Central memory CD8-positive, alpha-beta T cell (primary cell): ENCODE measurements around the gene INO80E.
A peak's percentile ranks its signal among the peaks of the same experiment; 100 is the strongest.

Experiments used
- ATAC-seq: fragments of 150-1000 bp; cut with Tn5 transposase; replicated peaks from 2 replicates; pipeline ENCODE4 v1.10.0; 2022; ENCODE audit warnings: mild to moderate bottlenecking, moderate FRiP score, moderate number of reproducible peaks; ENCODE audit not compliant: poor library complexity, severe bottlenecking; ENCODE audit errors: extremely low read depth
- DNase-seq, 2 donors: peaks; one replicate each; pipeline ENCODE4 v3.0.0; 2021; ENCODE audit warnings: low spot score in 2 of 2
- H3K27ac Mint-ChIP-seq: one replicate; pipeline ENCODE4 v1.8.0; 2022; ENCODE audit warnings: low read depth, mild to moderate bottlenecking, moderate library complexity, mixed read lengths
- H3K27me3 Mint-ChIP-seq: one replicate; pipeline ENCODE4 v1.8.0; 2022; ENCODE audit warnings: mixed read lengths
- H3K36me3 Mint-ChIP-seq: one replicate; pipeline ENCODE4 v1.8.0; 2022; ENCODE audit warnings: mild to moderate bottlenecking, moderate library complexity, mixed read lengths; ENCODE audit not compliant: insufficient read depth
- H3K4me1 Mint-ChIP-seq: one replicate; pipeline ENCODE4 v1.8.0; 2022; ENCODE audit warnings: mixed read lengths
- H3K4me3 Mint-ChIP-seq: one replicate; pipeline ENCODE4 v1.8.0; 2022; ENCODE audit warnings: mild to moderate bottlenecking, moderate library complexity, mixed read lengths
- H3K9me3 Mint-ChIP-seq: one replicate; pipeline ENCODE4 v1.8.0; 2022; ENCODE audit warnings: mixed read lengths

Gene INO80E

GRCh38 chr16:29968205-29968604, 27.8 kb upstream of the INO80E start:
- DNase-seq: no peak
- Mint-ChIP-seq H3K4me1 (peaks cover 6% of the 10 kb centered on the region), H3K27ac (no peak overlapping the region), H3K27me3 (no peaks in the 10 kb centered on the region), H3K36me3 (peaks cover 11% of the 10 kb centered on the region), H3K9me3 (no peaks in the 10 kb centered on the region), H3K4me3 (no peak overlapping the region)
- ATAC-seq: no peak

GRCh38 chr16:29971304-29971703, 24.7 kb upstream of the INO80E start:
- DNase-seq: no peak
- Mint-ChIP-seq H3K27ac (peak overlapping the region; percentile 36), H3K9me3 (no peaks in the 10 kb centered on the region), H3K4me1 (peaks cover 31% of the 10 kb centered on the region), H3K27me3 (no peaks in the 10 kb centered on the region), H3K36me3 (peaks cover 13% of the 10 kb centered on the region), H3K4me3 (no peak overlapping the region)
- no peak for ATAC-seq

- Mint-ChIP-seq H3K9me3 (no peaks in the 10 kb centered on the region), H3K27me3 (no peaks in the 10 kb centered on the region), H3K4me1 (peaks cover 43% of the 10 kb centered on the region), H3K4me3 (peak overlapping the region; percentile 99), H3K36me3 (peaks cover 13% of the 10 kb centered on the region), H3K27ac (peak overlapping the region; percentile 23)
- ATAC-seq (no peak), DNase-seq (no peak)
Observed at GRCh38 chr16:29972500-29972899, 23.5 kb upstream of the INO80E start.

GRCh38 chr16:29972992-29973383, 23.1 kb upstream of the INO80E start:
- H3K27me3 Mint-ChIP-seq: no peaks in the 10 kb centered on the region
- H3K36me3 Mint-ChIP-seq: peaks cover 13% of the 10 kb centered on the region
- H3K4me3 Mint-ChIP-seq: peak overlapping the region; percentile 99
- no peaks in the 10 kb centered on the region for H3K9me3 Mint-ChIP-seq
- peak overlapping the region; percentile 23 for H3K27ac Mint-ChIP-seq
- peaks cover 46% of the 10 kb centered on the region for H3K4me1 Mint-ChIP-seq
- no peak for DNase-seq
- ATAC-seq: no peak

- Mint-ChIP-seq H3K9me3 (no peaks in the 10 kb centered on the region), H3K27me3 (no peaks in the 10 kb centered on the region)
Observed at GRCh38 chr16:29973384-29974246, 22.4 kb upstream of the INO80E start, which contains the start of gene TAOK2. TAOK2 (plus strand) TSS chr16:29973868; CDS start chr16:29977773, 3,905 bp downstream.

GRCh38 chr16:29974291-29975133, 21.5 kb upstream of the INO80E start:
- Mint-ChIP-seq H3K4me3 (peak overlapping the region; percentile 99), H3K27ac (peak overlapping the region; percentile 23), H3K36me3 (peaks cover 13% of the 10 kb centered on the region), H3K27me3 (no peaks in the 10 kb centered on the region), H3K9me3 (no peaks in the 10 kb centered on the region), H3K4me1 (peaks cover 46% of the 10 kb centered on the region)
- ATAC-seq (no peak), DNase-seq (no peak)

More at GRCh38 chr16:29973384-29974246, 22.4 kb upstream of the INO80E start, which contains the start of gene TAOK2:
- H3K27ac Mint-ChIP-seq: peak within 1 kb of the TSS; percentile 23
- peak within 1 kb of the TSS; percentile 99 for H3K4me3 Mint-ChIP-seq
- ATAC-seq (peak; percentile 81), DNase-seq (peak; percentile 85 to 87)
- H3K36me3 Mint-ChIP-seq: peaks cover 10% of the 10 kb centered on the region
- peaks cover 46% of the 10 kb centered on the region for H3K4me1 Mint-ChIP-seq

- H3K4me3 Mint-ChIP-seq: peak overlapping the region; percentile 99
- peaks cover 16% of the 10 kb centered on the region for H3K36me3 Mint-ChIP-seq
- ATAC-seq: no peak
- peak overlapping the region; percentile 23 for H3K27ac Mint-ChIP-seq
- H3K9me3 Mint-ChIP-seq: no peaks in the 10 kb centered on the region
- H3K4me1 Mint-ChIP-seq: peaks cover 46% of the 10 kb centered on the region
- H3K27me3 Mint-ChIP-seq: no peaks in the 10 kb centered on the region
- no peak for DNase-seq
Observed at GRCh38 chr16:29975134-29975538, 20.9 kb upstream of the INO80E start.

- Mint-ChIP-seq H3K36me3 (peaks cover 19% of the 10 kb centered on the region), H3K4me1 (peaks cover 46% of the 10 kb centered on the region), H3K9me3 (no peaks in the 10 kb centered on the region), H3K27me3 (no peaks in the 10 kb centered on the region), H3K27ac (peak overlapping the region; percentile 23), H3K4me3 (peak overlapping the region; percentile 99)
- DNase-seq (no peak), ATAC-seq (no peak)
Observed at GRCh38 chr16:29975811-29976511, 20.1 kb upstream of the INO80E start.

- H3K4me3 Mint-ChIP-seq: no peak overlapping the region
- peak overlapping the region; percentile 35 for H3K27ac Mint-ChIP-seq
- H3K36me3 Mint-ChIP-seq: peaks cover 17% of the 10 kb centered on the region
- DNase-seq: no peak
- no peaks in the 10 kb centered on the region for H3K27me3 Mint-ChIP-seq
- H3K9me3 Mint-ChIP-seq: no peaks in the 10 kb centered on the region
- H3K4me1 Mint-ChIP-seq: peaks cover 46% of the 10 kb centered on the region
- no peak for ATAC-seq
Observed at GRCh38 chr16:29977063-29977825, 18.8 kb upstream of the INO80E start.

- peaks cover 42% of the 10 kb centered on the region for H3K4me1 Mint-ChIP-seq
- DNase-seq: no peak
- no peaks in the 10 kb centered on the region for H3K27me3 Mint-ChIP-seq
- H3K27ac Mint-ChIP-seq: no peak overlapping the region
- no peak overlapping the region for H3K4me3 Mint-ChIP-seq
- no peak for ATAC-seq
- H3K36me3 Mint-ChIP-seq: peaks cover 19% of the 10 kb centered on the region
- H3K9me3 Mint-ChIP-seq: no peaks in the 10 kb centered on the region
Observed at GRCh38 chr16:29978081-29978480, 18.0 kb upstream of the INO80E start.

GRCh38 chr16:29978564-29979270, 17.3 kb upstream of the INO80E start:
- no peak for DNase-seq
- Mint-ChIP-seq H3K36me3 (peaks cover 13% of the 10 kb centered on the region), H3K4me3 (no peak overlapping the region), H3K27me3 (no peaks in the 10 kb centered on the region), H3K9me3 (no peaks in the 10 kb centered on the region), H3K27ac (no peak overlapping the region), H3K4me1 (peaks cover 40% of the 10 kb centered on the region)
- ATAC-seq: no peak
